K562 (cell line): ENCODE results near the gene TPI1. TPM values are rescaled to one million over a fixed set of nuclear protein-coding genes. Genes with fewer than 3 reads are reported as not detected.

Source experiments
- MAX ChIP-seq: sonication (generic); formaldehyde crosslinking; IDR thresholded peaks from 2 replicates; pipeline ENCODE4 v1.9.0; 2022; ENCODE audit warnings: mild to moderate bottlenecking, missing genetic modification reagents
- REST ChIP-seq, 2 experiments: fragments of 450-650 bp; formaldehyde crosslinking in 1 of 2; IDR thresholded peaks; 2 replicates each; pipeline versions ENCODE4 v1.4.0 to v1.6.1; 2014 to 2020; ENCODE audit warnings: mild to moderate bottlenecking in 2 of 2, borderline replicate concordance in 1 of 2, low read depth in 1 of 2
- polyA plus RNA-seq, 8 experiments: library from polyadenylated mRNA; depleted of rRNA in 4 of 8; stranded (reverse) in 5 of 8; unstranded in 3 of 8; fragments of >200 nt; fragmentation: Nextera tagmentation in 2 of 8; fragmentation: Illumina TruSeq in 1 of 8; extraction: Ambion mirVana in 2 of 8; extraction: Trizol in 1 of 8; gene quantifications; 2 replicates each; pipeline versions ENCODE4 v1.2.1 to v1.2.3, GENCODE V29; 2011 to 2014; ENCODE audit warnings: inconsistent platforms in 1 of 8, missing spikeins in 1 of 8
- total RNA-seq, 7 experiments: library from RNA; depleted of rRNA in 6 of 7; stranded (reverse); fragments of >200 nt in 6 of 7; fragmentation: Illumina TruSeq in 2 of 7; extraction: Trizol in 2 of 7; gene quantifications; 2 replicates each; pipeline versions ENCODE4 v1.2.1 to v1.2.3, GENCODE V29; 2011 to 2021; ENCODE audit warnings: low replicate concordance in 1 of 7
- TF ChIP-seq, protein P1 (sequence below): sonication (generic); formaldehyde crosslinking; IDR thresholded peaks from 2 replicates; pipeline ENCODE4 v1.8.0; 2022; ENCODE audit warnings: missing genetic modification reagents, mild to moderate bottlenecking, moderate library complexity, borderline replicate concordance

Gene TPI1
- total and polyA plus RNA-seq, 9 of the 15 experiments (the other 6 are each of a cell fraction or from before 2014, with no cell fraction given), result 662 to 4,971 (median 892) TPM

- peak; percentile 21; the same call in 1 of the 2 replicates for TF ChIP-seq REST (IDR thresholded peaks at IDR 0.05; ENCODE audit: borderline replicate concordance)
- TF ChIP-seq REST (CRISPR knock-in tag; IDR thresholded peaks at IDR 0.05; ENCODE audit: low read depth), result no peak
- peak; percentile 95 for TF ChIP-seq MAX (CRISPR knock-in tag)
- TF ChIP-seq, protein P1, sequence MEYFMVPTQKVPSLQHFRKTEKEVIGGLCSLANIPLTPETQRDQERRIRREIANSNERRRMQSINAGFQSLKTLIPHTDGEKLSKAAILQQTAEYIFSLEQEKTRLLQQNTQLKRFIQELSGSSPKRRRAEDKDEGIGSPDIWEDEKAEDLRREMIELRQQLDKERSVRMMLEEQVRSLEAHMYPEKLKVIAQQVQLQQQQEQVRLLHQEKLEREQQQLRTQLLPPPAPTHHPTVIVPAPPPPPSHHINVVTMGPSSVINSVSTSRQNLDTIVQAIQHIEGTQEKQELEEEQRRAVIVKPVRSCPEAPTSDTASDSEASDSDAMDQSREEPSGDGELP (CRISPR knock-in tag), result peak; percentile 14; the same call in 1 of the 2 replicates
Observed at GRCh38 chr12:6843118-6843902, 24.0 kb upstream of the TPI1 start (continued).
